Pancreas (tissue), 10 donors: Measurements from ENCODE around the gene RASIP1. TPM values are rescaled to one million over a fixed set of nuclear protein-coding genes. Genes with fewer than 3 reads are reported as not detected.

ENCODE experiments used
- ATAC-seq, 4 donors: fragments of 200-7000 bp; cut with Tn5 transposase; one replicate each; pipeline versions ENCODE4 v1.8.0 to v1.9.1; 2020; ENCODE audit warnings: mild to moderate bottlenecking in 4 of 4, moderate library complexity in 4 of 4
- DNase-seq, 6 donors: peaks; one replicate each; pipeline ENCODE4 v3.0.0-alpha.2; 2020
- FAIRE-seq: peaks from 2 replicates; lab custom pipeline; 2012; peaks lifted over from hg19 to GRCh38; lab: Jason Lieb, UNC
- H3K27ac ChIP-seq, 4 donors: fragments of 200-600 bp; sonication (generic); 1 replicate in 3 of 4; 2 replicates in 1 of 4; pipeline versions ENCODE4 v1.5.0 to v1.8.0; 2020
- H3K27me3 ChIP-seq, 4 donors: fragments of 200-600 bp; one replicate each; pipeline ENCODE4 v1.8.0; 2021
- H3K36me3 ChIP-seq, 3 donors: fragments of 200-600 bp; sonication (generic) in 1 of 3; one replicate each; pipeline versions ENCODE4 v1.5.0 to v1.8.0; 2020 to 2021
- H3K4me1 ChIP-seq, 3 donors: fragments of 200-600 bp; one replicate each; pipeline ENCODE4 v1.8.0; 2021
- H3K4me3 ChIP-seq, 4 donors: fragments of 200-600 bp; sonication (generic) in 2 of 4; one replicate each; pipeline versions ENCODE4 v1.5.0 to v1.8.0; 2020 to 2021
- H3K9me3 ChIP-seq, 4 donors: fragments of 200-600 bp; one replicate each; pipeline ENCODE4 v1.8.0; 2021
- WGBS, 2 donors: extraction: QIAGEN DNeasy Blood & Tissue Kit; methylation state at CpG; one replicate each; pipeline ENCODE4 v1.1.7; 2013; 5-methylcytosine and 5-hydroxymethylcytosine counted together
- intact Hi-C, 3 donors: fragments of 100-400 bp; cut with DNase I; formaldehyde crosslinking; loops; one replicate each; pipeline versions ENCODE4 v1.11.1 to v1.14.2; 2022
- polyA plus RNA-seq, 2 donors: library from polyadenylated mRNA; stranded (reverse); fragments of 200-250 nt; gene quantifications; one replicate each; pipeline ENCODE4 v1.2.3, GENCODE V29; 2013
- total RNA-seq, 6 donors: library from RNA; stranded (reverse); fragmentation: NEBNext Ultra II Directional in 4 of 6; extraction: Animal tissue kit (Norgen Biotek cat#: 25700) in 4 of 6; gene quantifications; one replicate each; pipeline versions ENCODE4 v1.2.1 to v1.2.4, GENCODE V29; 2021 to 2023
- TF ChIP-seq, protein P1 (sequence below), 4 donors: fragments of 200-600 bp; sonication (generic) in 3 of 4; IDR thresholded peaks; one replicate each; pipeline versions ENCODE4 v1.5.0 to v1.8.0; 2021; ENCODE audit warnings: antibody characterized with exemption in 4 of 4
- donor health status: healthy with polysubstance abuse.
- donor health status: DM: no; HTN: no; CAD: no; lungs with moderate emphysema.
- donor health status: DM: no; HTN: no; CAD: no.
- donor health status: control.
- donor health status: control.
- donor health status: Bipolar disorder and iron deficiency.
- donor health status: DM: yes; HTN: yes; CAD: no.
- donor health status: DM: no; HTN: no; CAD: no.
- donor health status: DM: no; HTN: no; CAD: no.
- donor health status: DM: yes; HTN: yes; CAD: no.

Gene RASIP1
- total and polyA plus RNA-seq, 8 donors: 5.3 to 40.9 (median 7.7) TPM

DNA sequence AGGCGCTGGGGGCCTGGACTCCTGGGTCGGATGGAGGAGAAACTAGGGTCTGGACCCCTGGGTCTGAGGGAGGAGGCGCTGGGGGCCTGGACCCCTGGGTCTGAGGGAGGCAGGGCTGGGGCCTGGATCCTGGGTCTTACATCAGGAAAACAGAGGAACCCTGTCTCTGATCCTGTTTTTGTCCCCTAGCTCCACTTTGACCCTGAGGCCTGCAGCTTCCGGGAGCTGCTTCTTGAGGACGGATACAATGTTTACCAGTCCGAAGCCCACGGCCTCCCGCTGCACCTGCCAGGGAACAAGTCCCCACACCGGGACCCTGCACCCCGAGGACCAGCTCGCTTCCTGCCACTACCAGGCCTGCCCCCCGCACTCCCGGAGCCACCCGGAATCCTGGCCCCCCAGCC, 17.3 kb upstream of the RASIP1 start:
- ATAC-seq (no peak), FAIRE-seq (no peak), DNase-seq (no peak)
- TF ChIP-seq, protein P1, sequence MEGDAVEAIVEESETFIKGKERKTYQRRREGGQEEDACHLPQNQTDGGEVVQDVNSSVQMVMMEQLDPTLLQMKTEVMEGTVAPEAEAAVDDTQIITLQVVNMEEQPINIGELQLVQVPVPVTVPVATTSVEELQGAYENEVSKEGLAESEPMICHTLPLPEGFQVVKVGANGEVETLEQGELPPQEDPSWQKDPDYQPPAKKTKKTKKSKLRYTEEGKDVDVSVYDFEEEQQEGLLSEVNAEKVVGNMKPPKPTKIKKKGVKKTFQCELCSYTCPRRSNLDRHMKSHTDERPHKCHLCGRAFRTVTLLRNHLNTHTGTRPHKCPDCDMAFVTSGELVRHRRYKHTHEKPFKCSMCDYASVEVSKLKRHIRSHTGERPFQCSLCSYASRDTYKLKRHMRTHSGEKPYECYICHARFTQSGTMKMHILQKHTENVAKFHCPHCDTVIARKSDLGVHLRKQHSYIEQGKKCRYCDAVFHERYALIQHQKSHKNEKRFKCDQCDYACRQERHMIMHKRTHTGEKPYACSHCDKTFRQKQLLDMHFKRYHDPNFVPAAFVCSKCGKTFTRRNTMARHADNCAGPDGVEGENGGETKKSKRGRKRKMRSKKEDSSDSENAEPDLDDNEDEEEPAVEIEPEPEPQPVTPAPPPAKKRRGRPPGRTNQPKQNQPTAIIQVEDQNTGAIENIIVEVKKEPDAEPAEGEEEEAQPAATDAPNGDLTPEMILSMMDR (IDR thresholded peaks at IDR 0.05): no peak
- Histone ChIP-seq H3K9me3 (no peaks in the 10 kb centered on the region), H3K27ac (no peak overlapping the region), H3K4me3 (no peak overlapping the region), H3K36me3 (no peaks in the 10 kb centered on the region), H3K4me1 (peaks cover 0 to 4% (median 0%) of the 10 kb centered on the region in 3 donors), H3K27me3 (no peaks in the 10 kb centered on the region)
- intact Hi-C loops: no loop called here
- 91 to 93% methylated on average over 14 of the region's 14 CpGs for WGBS, 2 donors

DNA sequence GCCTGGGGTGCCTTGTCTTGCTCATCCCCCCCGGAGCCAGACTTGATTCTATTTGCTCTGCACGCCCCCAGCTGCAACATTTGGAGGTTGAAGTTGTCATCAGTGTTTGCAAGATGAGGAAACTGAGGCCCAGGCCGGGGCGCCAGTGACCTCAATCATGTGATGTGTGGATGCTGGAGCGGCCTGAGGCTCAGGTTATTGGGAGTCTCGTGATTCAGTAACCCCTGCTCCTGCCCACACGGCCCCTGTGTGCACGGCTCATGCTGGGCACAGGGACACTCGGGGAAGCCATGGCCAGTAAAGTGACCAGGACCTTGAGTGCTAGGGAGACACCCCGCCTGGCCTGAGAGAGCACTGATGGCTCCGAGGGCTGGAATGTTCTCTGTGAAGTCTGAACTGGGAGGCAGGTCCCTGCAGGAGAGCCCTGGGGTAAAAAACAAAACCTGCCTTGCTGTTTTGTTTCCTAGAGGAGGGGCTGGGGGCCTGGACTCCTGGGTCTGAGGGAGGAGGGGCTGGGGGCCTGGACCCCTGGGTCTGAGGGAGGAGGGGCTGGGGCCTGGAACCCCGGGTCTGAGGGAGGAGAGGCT, 16.8 kb upstream of the RASIP1 start:
- FAIRE-seq (no peak), DNase-seq (no peak), ATAC-seq (no peak)
- Histone ChIP-seq H3K36me3 (no peaks in the 10 kb centered on the region), H3K27me3 (no peaks in the 10 kb centered on the region), H3K4me1 (peaks cover 0 to 4% (median 0%) of the 10 kb centered on the region in 3 donors), H3K27ac (no peak overlapping the region), H3K9me3 (no peaks in the 10 kb centered on the region), H3K4me3 (no peak overlapping the region)
- TF ChIP-seq, protein P1 (IDR thresholded peaks at IDR 0.05): no peak
- intact Hi-C loops: no loop called here
- WGBS, 2 donors: 86 to 92% methylated on average over 12 of the region's 12 CpGs

DNA sequence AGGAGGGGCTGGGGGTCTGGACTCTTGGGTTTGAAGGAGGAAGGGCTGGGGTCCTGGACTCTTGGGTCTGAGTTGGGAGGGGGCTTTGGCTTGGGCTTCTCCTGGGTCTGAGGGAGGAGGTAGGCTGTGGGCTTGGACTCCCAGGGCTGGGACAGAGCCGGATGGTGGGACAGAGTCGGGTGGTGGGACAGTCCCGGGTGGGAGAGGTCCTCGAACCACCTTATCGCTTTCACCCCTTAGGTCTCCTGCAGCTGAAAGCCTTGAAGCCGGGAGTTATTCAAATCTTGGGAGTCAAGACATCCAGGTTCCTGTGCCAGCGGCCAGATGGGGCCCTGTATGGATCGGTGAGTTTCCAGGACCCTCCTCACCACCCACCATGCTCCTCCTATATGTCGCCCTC, 16.3 kb upstream of the RASIP1 start:
- intact Hi-C loops: no loop called here
- Histone ChIP-seq H3K9me3 (no peaks in the 10 kb centered on the region), H3K27me3 (no peaks in the 10 kb centered on the region), H3K4me1 (peaks cover 0 to 4% (median 0%) of the 10 kb centered on the region in 3 donors), H3K36me3 (no peaks in the 10 kb centered on the region), H3K27ac (no peak overlapping the region), H3K4me3 (no peak overlapping the region)
- 82% methylated on average over 9 of the region's 9 CpGs for WGBS, 2 donors
- FAIRE-seq (no peak), ATAC-seq (no peak), DNase-seq (no peak)
- TF ChIP-seq, protein P1 (IDR thresholded peaks at IDR 0.05): no peak

DNA sequence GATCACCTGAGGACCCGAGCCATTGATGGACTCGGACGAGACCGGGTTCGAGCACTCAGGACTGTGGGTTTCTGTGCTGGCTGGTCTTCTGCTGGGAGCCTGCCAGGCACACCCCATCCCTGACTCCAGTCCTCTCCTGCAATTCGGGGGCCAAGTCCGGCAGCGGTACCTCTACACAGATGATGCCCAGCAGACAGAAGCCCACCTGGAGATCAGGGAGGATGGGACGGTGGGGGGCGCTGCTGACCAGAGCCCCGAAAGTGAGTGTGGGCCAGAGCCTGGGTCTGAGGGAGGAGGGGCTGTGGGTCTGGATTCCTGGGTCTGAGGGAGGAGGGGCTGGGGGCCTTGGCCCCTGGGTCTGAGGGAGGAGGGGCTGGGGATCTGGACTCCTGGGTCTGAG, 15.8 kb upstream of the RASIP1 start:
- Histone ChIP-seq H3K4me1 (peaks cover 0 to 4% (median 0%) of the 10 kb centered on the region in 3 donors), H3K27me3 (no peaks in the 10 kb centered on the region), H3K9me3 (no peaks in the 10 kb centered on the region), H3K4me3 (no peak overlapping the region), H3K27ac (no peak overlapping the region), H3K36me3 (no peaks in the 10 kb centered on the region)
- TF ChIP-seq, protein P1 (IDR thresholded peaks at IDR 0.05): no peak
- ATAC-seq (no peak), FAIRE-seq (no peak), DNase-seq (peak in 2 of 6 donors; percentile 40 to 72)
- 87 to 88% methylated on average over 11 of the region's 11 CpGs for WGBS, 2 donors
- intact Hi-C loops: no loop called here

DNA sequence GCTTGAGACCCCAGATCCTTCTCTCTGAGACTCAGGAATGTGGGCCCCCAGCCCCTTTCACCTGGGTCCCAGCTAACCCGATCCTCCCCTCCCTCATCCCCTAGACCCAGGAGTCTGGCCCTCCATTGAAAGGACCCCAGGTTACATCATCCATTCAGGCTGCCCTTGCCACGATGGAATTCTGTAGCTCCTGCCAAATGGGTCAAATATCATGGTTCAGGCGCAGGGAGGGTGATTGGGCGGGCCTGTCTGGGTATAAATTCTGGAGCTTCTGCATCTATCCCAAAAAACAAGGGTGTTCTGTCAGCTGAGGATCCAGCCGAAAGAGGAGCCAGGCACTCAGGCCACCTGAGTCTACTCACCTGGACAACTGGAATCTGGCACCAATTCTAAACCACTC, 15.4 kb upstream of the RASIP1 start:
- DNase-seq (no peak), FAIRE-seq (no peak)
- no peaks in the 10 kb centered on the region for H3K27me3 ChIP-seq

More for the DNA sequence above, 15.4 kb upstream of the RASIP1 start:
- Histone ChIP-seq H3K4me1 (peaks cover 0 to 4% (median 0%) of the 10 kb centered on the region in 3 donors), H3K9me3 (no peaks in the 10 kb centered on the region), H3K4me3 (no peak overlapping the region), H3K36me3 (no peaks in the 10 kb centered on the region), H3K27ac (no peak overlapping the region)
- no peak for ATAC-seq
- TF ChIP-seq, protein P1 (IDR thresholded peaks at IDR 0.05): no peak
- WGBS, 2 donors: 65 to 70% methylated on average over 5 of the region's 5 CpGs
- intact Hi-C loops: no loop called here
